Neural progenitor cell (in vitro differentiated cells): ENCODE results near the gene CLIC6.

Experiments
- EZH2phosphoT487 ChIP-seq: fragments of 200-600 bp; sonication (generic); IDR thresholded peaks from 2 replicates; pipeline ENCODE4 v1.6.1; 2017; ENCODE audit warnings: antibody characterized with exemption
- TF ChIP-seq, protein P1 (sequence below): fragments of 200-600 bp; sonication (generic); IDR thresholded peaks from 2 replicates; pipeline ENCODE4 v1.5.1; 2017; ENCODE audit warnings: antibody characterized with exemption, mild to moderate bottlenecking

DNA sequence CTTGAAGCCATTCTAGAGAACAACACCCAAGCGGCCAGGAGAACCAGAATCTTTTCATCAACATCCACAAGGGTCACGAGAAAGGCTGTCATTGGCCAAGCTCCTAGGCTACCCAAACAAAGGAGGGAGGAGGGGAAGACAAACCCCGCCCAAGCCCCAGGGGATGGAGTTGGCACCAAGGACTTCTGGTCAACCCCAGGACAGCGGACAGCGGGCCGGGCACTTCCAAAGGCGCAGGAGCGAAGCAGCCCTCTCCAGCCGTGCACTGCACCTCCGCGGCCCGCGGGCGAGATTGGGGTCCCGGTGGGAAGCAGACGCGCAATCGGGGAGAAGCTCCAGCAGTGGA is at the start of gene CLIC6:
- TF ChIP-seq, protein P1, sequence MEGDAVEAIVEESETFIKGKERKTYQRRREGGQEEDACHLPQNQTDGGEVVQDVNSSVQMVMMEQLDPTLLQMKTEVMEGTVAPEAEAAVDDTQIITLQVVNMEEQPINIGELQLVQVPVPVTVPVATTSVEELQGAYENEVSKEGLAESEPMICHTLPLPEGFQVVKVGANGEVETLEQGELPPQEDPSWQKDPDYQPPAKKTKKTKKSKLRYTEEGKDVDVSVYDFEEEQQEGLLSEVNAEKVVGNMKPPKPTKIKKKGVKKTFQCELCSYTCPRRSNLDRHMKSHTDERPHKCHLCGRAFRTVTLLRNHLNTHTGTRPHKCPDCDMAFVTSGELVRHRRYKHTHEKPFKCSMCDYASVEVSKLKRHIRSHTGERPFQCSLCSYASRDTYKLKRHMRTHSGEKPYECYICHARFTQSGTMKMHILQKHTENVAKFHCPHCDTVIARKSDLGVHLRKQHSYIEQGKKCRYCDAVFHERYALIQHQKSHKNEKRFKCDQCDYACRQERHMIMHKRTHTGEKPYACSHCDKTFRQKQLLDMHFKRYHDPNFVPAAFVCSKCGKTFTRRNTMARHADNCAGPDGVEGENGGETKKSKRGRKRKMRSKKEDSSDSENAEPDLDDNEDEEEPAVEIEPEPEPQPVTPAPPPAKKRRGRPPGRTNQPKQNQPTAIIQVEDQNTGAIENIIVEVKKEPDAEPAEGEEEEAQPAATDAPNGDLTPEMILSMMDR: no peak
- TF ChIP-seq EZH2phosphoT487: no peak
